ENCODE measurements around the gene C3orf18. TPM values are rescaled to one million over a fixed set of nuclear protein-coding genes. Genes with fewer than 3 reads are reported as not detected.
A peak's percentile ranks its signal among the peaks of the same experiment; 100 is the strongest.

C3orf18 gene
- total RNA-seq, 1 experiment from 2014 or later = 10.1 TPM

GRCh38 chr3:50573566-50574443 is 6.3 kb upstream of the C3orf18 start:
- Histone ChIP-seq H3K4me3 (replicated peaks in 1 of 2; ENCODE audit: low read depth in 1 of 2, low read length in 2 of 2) (no peak overlapping the region), H3K4me2 (ENCODE audit: low read length) (no peak overlapping the region), H3K27ac (ENCODE audit: low read depth, low read length) (no peak overlapping the region), H3K9me3 (ENCODE audit: control insufficient read depth in 1 of 2, insufficient read depth in 1 of 2, low read depth in 1 of 2, low read length in 2 of 2) (no peaks in the 10 kb centered on the region), H3K9ac (ENCODE audit: low read length) (no peak overlapping the region), H2AFZ (ENCODE audit: low read depth, low read length, poor library complexity, severe bottlenecking) (no peak overlapping the region), H3K79me2 (ENCODE audit: insufficient read depth, low read length) (peaks cover 9% of the 10 kb centered on the region; the same call in 1 of the 2 replicates), H4K20me1 (ENCODE audit: insufficient read depth) (no peaks in the 10 kb centered on the region), H3K36me3 (ENCODE audit: control insufficient read depth in 1 of 2, insufficient read depth in 2 of 2, low read length in 2 of 2) (no peaks in the 10 kb centered on the region; a peak in 1 of 4 replicates), H3K9me2 (ENCODE audit: insufficient read depth) (no peaks in the 10 kb centered on the region), H3K4me1 (ENCODE audit: control insufficient read depth in 1 of 2, insufficient read depth in 2 of 2, low read length in 2 of 2) (peaks cover under 1 to 16% of the 10 kb centered on the region in 2 experiments), H3K27me3 (ENCODE audit: insufficient read depth, low read length) (no peaks in the 10 kb centered on the region)
- ATAC-seq = no peak
- BruUV-seq (replicated peaks) = no TSS peak
- no peak for DNase-seq (ENCODE audit: low read depth, low spot score)
- RAD21 ChIA-PET (ENCODE audit: low non-redundant PET in 1 of 2, low total read pairs in 2 of 2, uncharacterized antibody in 2 of 2, unreplicated experiment in 2 of 2) = no interaction called here
- intact Hi-C loops (cut with micrococcal nuclease) = loop anchor here (5.0 kb wide), 1 partner anchor 813 kb away; the partner anchor contains the start of gene MANF
- CTCF ChIA-PET = no interaction called here
- TF ChIP-seq TCF7L2 (IDR thresholded peaks at IDR 0.05; ENCODE audit: borderline replicate concordance, extremely low read depth, insufficient read depth, insufficient read length) = no peak
- TF ChIP-seq RAD21 (IDR thresholded peaks at IDR 0.05; ENCODE audit: low read depth) = no peak
- TF ChIP-seq SRF (IDR thresholded peaks at IDR 0.05; ENCODE audit: low read depth) = no peak
- TF ChIP-seq CEBPB (IDR thresholded peaks at IDR 0.05; ENCODE audit: low read depth) = no peak
- TF ChIP-seq, protein P1, sequence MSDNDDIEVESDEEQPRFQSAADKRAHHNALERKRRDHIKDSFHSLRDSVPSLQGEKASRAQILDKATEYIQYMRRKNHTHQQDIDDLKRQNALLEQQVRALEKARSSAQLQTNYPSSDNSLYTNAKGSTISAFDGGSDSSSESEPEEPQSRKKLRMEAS (IDR thresholded peaks at IDR 0.05) = no peak
- TF ChIP-seq EZH2phosphoT487 (IDR thresholded peaks at IDR 0.05; ENCODE audit: borderline replicate concordance) = no peak
- 0 out of 6 replicates have a peak, but pooled peaks of 1 of the 3 experiments have one; percentile 8 for TF ChIP-seq CTCF (IDR thresholded peaks at IDR 0.05 in 2 of 3, conservative IDR thresholded peaks at IDR 0.05 in 1 of 3; ENCODE audit: borderline replicate concordance in 1 of 3, insufficient read depth in 1 of 3, low read depth in 2 of 3, low read length in 2 of 3)
- POLR2A ChIA-PET = interaction anchor here (0.8 kb wide), 1 partner anchor 38 kb away, joined by 3 read pairs; the partner anchor contains the start of gene CISH
